Neural cell (in vitro differentiated cells): ENCODE results near the gene ROCK2. TPM values are rescaled to one million over a fixed set of nuclear protein-coding genes. Genes with fewer than 3 reads are reported as not detected.
A peak's percentile ranks its signal among the peaks of the same experiment; 100 is the strongest.

Experiments used
- H2AFZ ChIP-seq: fragments of 200-600, 300-800 bp; sonication (generic), shearing (Covaris generic); 2 replicates; pipeline ENCODE4 v1.6.0; 2014; ENCODE audit warnings: low read depth, mild to moderate bottlenecking, antibody characterized with exemption, low read length, moderate library complexity
- H3F3A ChIP-seq: fragments of 200-600 bp; shearing (Covaris generic); 2 replicates; pipeline ENCODE4 v1.6.1; 2016; ENCODE audit warnings: mild to moderate bottlenecking, moderate library complexity, mixed read lengths, antibody characterized with exemption, low read length; ENCODE audit not compliant: insufficient read depth, poor library complexity, severe bottlenecking
- H3K27ac ChIP-seq: fragments of 200-600, 300-800 bp; sonication (generic), shearing (Covaris generic); 2 replicates; pipeline ENCODE4 v1.5.1; 2014; ENCODE audit warnings: mild to moderate bottlenecking, low read length, moderate library complexity
- H3K27me3 ChIP-seq: fragments of 300-800, 200-600 bp; sonication (generic), shearing (Covaris generic); 2 replicates; pipeline ENCODE4 v1.6.0; 2014; ENCODE audit warnings: mild to moderate bottlenecking, low read depth, low read length, moderate library complexity; ENCODE audit not compliant: insufficient read depth
- H3K36me3 ChIP-seq: fragments of 300-800, 200-600 bp; sonication (generic), shearing (Covaris generic); 2 replicates; pipeline ENCODE4 v1.5.1; 2014; ENCODE audit warnings: mild to moderate bottlenecking, antibody characterized with exemption, low read length, moderate library complexity; ENCODE audit not compliant: insufficient read depth
- H3K4me2 ChIP-seq: fragments of 300-800, 200-600 bp; sonication (generic), shearing (Covaris generic); 2 replicates; pipeline ENCODE4 v1.6.0; 2014; ENCODE audit warnings: mild to moderate bottlenecking, low read length
- H3K4me3 ChIP-seq: fragments of 300-800, 200-600 bp; sonication (generic), shearing (Covaris generic); 2 replicates; pipeline ENCODE4 v1.5.1; 2014; ENCODE audit warnings: mild to moderate bottlenecking, low read length, moderate library complexity
- H3K79me2 ChIP-seq: fragments of 200-600 bp; shearing (Covaris generic); replicated peaks from 2 replicates; pipeline ENCODE4 v1.6.0; 2014; ENCODE audit warnings: mild to moderate bottlenecking, low read length, moderate library complexity; ENCODE audit not compliant: insufficient read depth
- H3K9ac ChIP-seq: fragments of 300-800, 200-600 bp; sonication (generic), shearing (Covaris generic); 2 replicates; pipeline ENCODE4 v1.6.1; 2016; ENCODE audit warnings: mild to moderate bottlenecking, low read length, mixed read lengths
- H3K9me2 ChIP-seq: fragments of 200-600 bp; shearing (Covaris generic); 2 replicates; pipeline ENCODE4 v1.6.1; 2016; ENCODE audit warnings: mild to moderate bottlenecking, low read length, mixed read lengths; ENCODE audit not compliant: insufficient read depth
- H3K9me3 ChIP-seq: fragments of 200-600, 300-800 bp; sonication (generic), shearing (Covaris generic); 2 replicates; pipeline ENCODE4 v1.6.1; 2016; ENCODE audit warnings: mild to moderate bottlenecking, mixed run types, low read length, moderate library complexity, mixed read lengths
- H4K20me1 ChIP-seq: fragments of 200-600 bp; shearing (Covaris generic); 2 replicates; pipeline ENCODE4 v1.6.1; 2016; ENCODE audit warnings: mild to moderate bottlenecking, mixed run types; ENCODE audit not compliant: insufficient read depth
- EP300 ChIP-seq: fragments of 450-650 bp; conservative IDR thresholded peaks from 2 replicates; pipeline ENCODE4 v1.6.1; 2014; ENCODE audit warnings: antibody characterized with exemption, mild to moderate bottlenecking, moderate library complexity; ENCODE audit not compliant: poor library complexity, severe bottlenecking
- EZH2 ChIP-seq: fragments of 200-600, 300-800 bp; shearing (Covaris generic), sonication (generic); IDR thresholded peaks from 2 replicates; pipeline ENCODE4 v1.6.1; 2014; ENCODE audit warnings: antibody characterized with exemption, low read length, borderline replicate concordance, mild to moderate bottlenecking; ENCODE audit not compliant: insufficient read depth, poor library complexity, severe bottlenecking
- MXI1 ChIP-seq: fragments of 450-650 bp; conservative IDR thresholded peaks from 2 replicates; pipeline ENCODE4 v1.6.1; 2014; ENCODE audit warnings: antibody characterized with exemption, mild to moderate bottlenecking; ENCODE audit not compliant: poor library complexity, severe bottlenecking
- POLR2AphosphoS5 ChIP-seq: IDR thresholded peaks from 2 replicates; pipeline ENCODE4 v1.6.1; 2012
- RAD21 ChIP-seq: fragments of 450-650 bp; conservative IDR thresholded peaks from 2 replicates; pipeline ENCODE4 v1.6.1; 2014; ENCODE audit warnings: antibody characterized with exemption, mild to moderate bottlenecking, moderate library complexity
- REST ChIP-seq: IDR thresholded peaks from 2 replicates; pipeline ENCODE4 v1.6.1; 2012; ENCODE audit warnings: borderline replicate concordance
- SMC3 ChIP-seq: fragments of 450-650 bp; conservative IDR thresholded peaks from 2 replicates; pipeline ENCODE4 v1.6.1; 2014; ENCODE audit warnings: antibody characterized with exemption, mild to moderate bottlenecking, moderate library complexity; ENCODE audit not compliant: poor library complexity
- TAF1 ChIP-seq: IDR thresholded peaks from 2 replicates; pipeline ENCODE4 v1.6.1; 2012; ENCODE audit warnings: low read depth
- polyA plus RNA-seq: library from polyadenylated mRNA; depleted of rRNA; stranded (reverse); fragments of >200 nt; gene quantifications from 2 replicates; pipeline ENCODE4 v1.2.3, GENCODE V29; 2014
- TF ChIP-seq, protein P1 (sequence below): fragments of 450-650 bp; IDR thresholded peaks from 2 replicates; pipeline ENCODE4 v1.5.1; 2014; ENCODE audit warnings: antibody characterized with exemption, mild to moderate bottlenecking, moderate library complexity; ENCODE audit not compliant: poor library complexity, severe bottlenecking

ROCK2 gene
- polyA plus RNA-seq, 1 donor from 2014 or later, result 25.7 TPM

- Histone ChIP-seq H3K79me2 (no peaks in the 10 kb centered on the region), H3K27ac (no peak within 1 kb of the TSS), H3K9me2 (no peaks in the 10 kb centered on the region), H3F3A (peaks cover 6% of the 10 kb centered on the region), H3K9ac (peak within 1 kb of the TSS; percentile 58), H3K27me3 (peaks cover 7% of the 10 kb centered on the region), H4K20me1 (no peaks in the 10 kb centered on the region), H3K36me3 (no peaks in the 10 kb centered on the region), H3K4me3 (peak within 1 kb of the TSS; percentile 91), H2AFZ (peak within 1 kb of the TSS; percentile 56), H3K4me2 (peak within 1 kb of the TSS; percentile 57), H3K9me3 (no peaks in the 10 kb centered on the region)
- TF ChIP-seq EP300 (no peak), EZH2 (no peak), REST (no peak), TAF1 (no peak), SMC3 (no peak), MXI1 (peak; percentile 75), POLR2AphosphoS5 (no peak), RAD21 (peak; percentile 46)
- TF ChIP-seq, protein P1, sequence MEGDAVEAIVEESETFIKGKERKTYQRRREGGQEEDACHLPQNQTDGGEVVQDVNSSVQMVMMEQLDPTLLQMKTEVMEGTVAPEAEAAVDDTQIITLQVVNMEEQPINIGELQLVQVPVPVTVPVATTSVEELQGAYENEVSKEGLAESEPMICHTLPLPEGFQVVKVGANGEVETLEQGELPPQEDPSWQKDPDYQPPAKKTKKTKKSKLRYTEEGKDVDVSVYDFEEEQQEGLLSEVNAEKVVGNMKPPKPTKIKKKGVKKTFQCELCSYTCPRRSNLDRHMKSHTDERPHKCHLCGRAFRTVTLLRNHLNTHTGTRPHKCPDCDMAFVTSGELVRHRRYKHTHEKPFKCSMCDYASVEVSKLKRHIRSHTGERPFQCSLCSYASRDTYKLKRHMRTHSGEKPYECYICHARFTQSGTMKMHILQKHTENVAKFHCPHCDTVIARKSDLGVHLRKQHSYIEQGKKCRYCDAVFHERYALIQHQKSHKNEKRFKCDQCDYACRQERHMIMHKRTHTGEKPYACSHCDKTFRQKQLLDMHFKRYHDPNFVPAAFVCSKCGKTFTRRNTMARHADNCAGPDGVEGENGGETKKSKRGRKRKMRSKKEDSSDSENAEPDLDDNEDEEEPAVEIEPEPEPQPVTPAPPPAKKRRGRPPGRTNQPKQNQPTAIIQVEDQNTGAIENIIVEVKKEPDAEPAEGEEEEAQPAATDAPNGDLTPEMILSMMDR, result peak; percentile 36
Observed at GRCh38 chr2:11155381-11156035, 188.9 kb downstream of the ROCK2 start, which contains the start of gene SLC66A3. Gene SLC66A3 (plus strand): TSS chr2:11155467. CDS start chr2:11155547, 80 bp downstream.

- H3F3A ChIP-seq, result peaks cover 6% of the 10 kb centered on the region
- TF ChIP-seq RAD21 (no peak), TAF1 (no peak), REST (no peak), POLR2AphosphoS5 (no peak), EZH2 (no peak), MXI1 (no peak), EP300 (no peak), SMC3 (no peak)
- TF ChIP-seq, protein P1, result no peak
- H3K9ac ChIP-seq, result no peak overlapping the region
- no peaks in the 10 kb centered on the region for H3K36me3 ChIP-seq
- no peak overlapping the region for H3K4me2 ChIP-seq
- peaks cover 7% of the 10 kb centered on the region for H3K27me3 ChIP-seq
- H2AFZ ChIP-seq, result no peak overlapping the region
- peak overlapping the region; percentile 91 for H3K4me3 ChIP-seq
- H3K27ac ChIP-seq, result no peak overlapping the region
- H3K9me3 ChIP-seq, result no peaks in the 10 kb centered on the region
- H3K79me2 ChIP-seq, result no peaks in the 10 kb centered on the region
- H4K20me1 ChIP-seq, result no peaks in the 10 kb centered on the region
- H3K9me2 ChIP-seq, result no peaks in the 10 kb centered on the region
Observed at GRCh38 chr2:11154923-11155380, 189.5 kb downstream of the ROCK2 start.
